Suprapubic skin (tissue), 4 donors: ENCODE results near the gene NEURL1. TPM values are rescaled to one million over a fixed set of nuclear protein-coding genes. Genes with fewer than 3 reads are reported as not detected.
"Not testable (repeated sequence)": the region's sequence is repeated elsewhere in the genome, so short reads cannot be mapped to it uniquely, and the experiment has no call there.

Experiments
- DNase-seq, 2 donors: peaks; one replicate each; pipeline ENCODE4 v3.0.0-alpha.2; 2019; ENCODE audit warnings: low spot score in 2 of 2
- H3K27ac ChIP-seq: fragments of 200-600 bp; sonication (generic); one replicate; pipeline ENCODE4 v1.5.1; 2019
- H3K27me3 ChIP-seq: fragments of 200-600 bp; sonication (generic); one replicate; pipeline ENCODE4 v1.5.1; 2019
- H3K36me3 ChIP-seq: fragments of 200-600 bp; sonication (generic); one replicate; pipeline ENCODE4 v1.5.1; 2019
- H3K4me1 ChIP-seq: fragments of 200-600 bp; sonication (generic); one replicate; pipeline ENCODE4 v1.5.1; 2019
- H3K4me3 ChIP-seq: fragments of 200-600 bp; sonication (generic); one replicate; pipeline ENCODE4 v1.5.1; 2019; ENCODE audit warnings: mild to moderate bottlenecking
- H3K9me3 ChIP-seq: fragments of 200-600 bp; sonication (generic); one replicate; pipeline ENCODE4 v1.5.1; 2019
- EP300 ChIP-seq: sonication (generic); formaldehyde crosslinking; IDR thresholded peaks from one replicate; pipeline ENCODE4 v1.6.1; 2017; ENCODE audit warnings: antibody characterized with exemption
- POLR2A ChIP-seq, 2 donors: fragments of 450-650 bp; IDR thresholded peaks; one replicate each; pipeline ENCODE4 v1.6.1; 2017; ENCODE audit warnings: antibody characterized with exemption in 2 of 2, mild to moderate bottlenecking in 2 of 2, moderate library complexity in 2 of 2
- POLR2AphosphoS5 ChIP-seq, 3 donors: sonication (generic); formaldehyde crosslinking; IDR thresholded peaks; one replicate each; pipeline ENCODE4 v1.6.1; 2017; ENCODE audit warnings: antibody characterized with exemption in 3 of 3
- WGBS: methylation state at CpG from one replicate; pipeline ENCODE4 v1.1.5; 2018; 5-methylcytosine and 5-hydroxymethylcytosine counted together
- total RNA-seq, 4 donors: library from RNA; depleted of rRNA; stranded (reverse); fragments of >200 nt; gene quantifications; one replicate each; pipeline ENCODE4 v1.1.0, GENCODE V29; 2016
- TF ChIP-seq, protein P1 (sequence below), 2 donors: fragments of 200-600 bp in 1 of 2; fragments of 450-650 bp in 1 of 2; sonication (generic) in 1 of 2; IDR thresholded peaks; one replicate each; pipeline ENCODE4 v1.5.1; 2016 to 2019; ENCODE audit warnings: antibody characterized with exemption in 2 of 2, mild to moderate bottlenecking in 1 of 2, moderate library complexity in 1 of 2

Gene NEURL1
- total RNA-seq, 4 donors from 2014 or later = 0.18 to 0.30 TPM; not detected in 2

DNA sequence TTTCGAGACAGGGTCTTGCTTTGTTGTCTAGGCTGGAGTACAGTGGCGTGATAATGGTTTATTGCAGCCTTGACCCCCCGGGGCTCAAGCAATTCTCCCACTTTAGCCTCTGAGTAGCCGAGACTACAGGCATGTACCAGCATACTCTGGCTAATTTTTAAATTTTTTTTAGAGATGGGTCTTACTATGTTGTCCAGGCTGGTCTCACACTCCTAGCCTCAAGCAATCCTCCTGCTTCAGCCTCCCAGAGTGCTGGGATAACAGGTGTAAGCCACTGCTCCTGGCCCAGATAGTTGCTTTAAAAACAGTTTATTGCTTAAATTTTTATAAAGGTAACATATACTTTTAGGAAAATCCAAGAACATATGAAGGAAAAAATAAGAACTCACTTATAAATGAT, 26.3 kb downstream of the NEURL1 start:
- Histone ChIP-seq H3K4me1 (no peaks in the 10 kb centered on the region), H3K9me3 (no peaks in the 10 kb centered on the region), H3K36me3 (no peaks in the 10 kb centered on the region), H3K27ac (no peak overlapping the region), H3K27me3 (no peaks in the 10 kb centered on the region), H3K4me3 (no peak overlapping the region)
- 93% methylated on average over 4 of the region's 4 CpGs for WGBS
- TF ChIP-seq, protein P1, sequence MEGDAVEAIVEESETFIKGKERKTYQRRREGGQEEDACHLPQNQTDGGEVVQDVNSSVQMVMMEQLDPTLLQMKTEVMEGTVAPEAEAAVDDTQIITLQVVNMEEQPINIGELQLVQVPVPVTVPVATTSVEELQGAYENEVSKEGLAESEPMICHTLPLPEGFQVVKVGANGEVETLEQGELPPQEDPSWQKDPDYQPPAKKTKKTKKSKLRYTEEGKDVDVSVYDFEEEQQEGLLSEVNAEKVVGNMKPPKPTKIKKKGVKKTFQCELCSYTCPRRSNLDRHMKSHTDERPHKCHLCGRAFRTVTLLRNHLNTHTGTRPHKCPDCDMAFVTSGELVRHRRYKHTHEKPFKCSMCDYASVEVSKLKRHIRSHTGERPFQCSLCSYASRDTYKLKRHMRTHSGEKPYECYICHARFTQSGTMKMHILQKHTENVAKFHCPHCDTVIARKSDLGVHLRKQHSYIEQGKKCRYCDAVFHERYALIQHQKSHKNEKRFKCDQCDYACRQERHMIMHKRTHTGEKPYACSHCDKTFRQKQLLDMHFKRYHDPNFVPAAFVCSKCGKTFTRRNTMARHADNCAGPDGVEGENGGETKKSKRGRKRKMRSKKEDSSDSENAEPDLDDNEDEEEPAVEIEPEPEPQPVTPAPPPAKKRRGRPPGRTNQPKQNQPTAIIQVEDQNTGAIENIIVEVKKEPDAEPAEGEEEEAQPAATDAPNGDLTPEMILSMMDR (IDR thresholded peaks at IDR 0.05) = no peak
- TF ChIP-seq EP300 = no peak
- TF ChIP-seq POLR2A (IDR thresholded peaks at IDR 0.05) = no peak
- TF ChIP-seq POLR2AphosphoS5 (IDR thresholded peaks at IDR 0.05) = no peak
- peak; percentile 7 to 23 for DNase-seq

DNA sequence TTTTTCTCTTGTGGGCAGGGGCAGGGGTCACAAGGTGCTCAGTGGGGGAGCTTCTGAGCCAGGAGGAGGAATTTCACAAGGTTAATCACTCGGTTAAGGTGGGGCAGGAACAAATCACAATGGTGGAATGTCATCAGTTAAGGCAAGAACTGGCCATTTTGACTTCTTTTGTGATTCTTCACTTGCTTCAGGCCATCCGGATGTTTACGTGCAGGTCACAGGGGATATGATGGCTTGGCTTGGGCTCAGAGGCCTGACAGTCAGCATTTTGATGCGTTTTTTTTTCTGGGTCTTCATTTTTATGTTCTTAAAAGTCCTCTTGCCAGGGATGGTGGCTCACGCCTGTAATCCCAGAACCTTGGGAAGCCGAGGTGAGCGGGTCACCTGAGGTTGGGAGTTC, 28.5 kb downstream of the NEURL1 start:
- DNase-seq = peak; percentile 17 to 18
- not testable (repeated sequence) for H3K4me1 ChIP-seq, H3K27ac ChIP-seq, H3K27me3 ChIP-seq, H3K36me3 ChIP-seq, H3K4me3 ChIP-seq, H3K9me3 ChIP-seq
- WGBS = 90% methylated on average over 7 of the region's 7 CpGs

DNA sequence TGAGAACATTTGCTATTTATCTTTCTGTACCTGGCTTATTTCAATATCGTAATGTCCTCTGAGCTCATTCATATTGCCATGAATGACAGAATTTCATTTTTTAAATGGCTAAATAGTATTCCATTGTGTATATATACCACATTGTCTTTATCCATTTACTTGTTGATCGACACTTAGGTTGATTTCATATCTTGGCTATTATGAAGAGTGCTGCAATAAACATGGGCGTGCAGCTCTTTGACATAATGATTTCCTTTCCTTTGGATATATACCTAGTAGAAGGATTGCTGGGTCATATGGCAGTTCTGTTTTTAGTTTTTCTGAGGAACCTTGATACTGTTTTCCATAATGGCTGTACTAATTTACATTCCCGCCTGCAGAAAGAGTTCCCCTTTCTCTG, 30.2 kb downstream of the NEURL1 start:
- TF ChIP-seq POLR2A (IDR thresholded peaks at IDR 0.05) (no peak), EP300 (no peak), POLR2AphosphoS5 (IDR thresholded peaks at IDR 0.05) (no peak)
- TF ChIP-seq, protein P1 (IDR thresholded peaks at IDR 0.05) = no peak
- H3K27me3 ChIP-seq = no peaks in the 10 kb centered on the region
- H3K4me1 ChIP-seq = no peaks in the 10 kb centered on the region
- no peak for DNase-seq
- H3K27ac ChIP-seq = no peak overlapping the region
- H3K4me3 ChIP-seq = no peak overlapping the region
- H3K9me3 ChIP-seq = no peaks in the 10 kb centered on the region
- H3K36me3 ChIP-seq = no peaks in the 10 kb centered on the region
- 91% methylated on average over 4 of the region's 4 CpGs for WGBS

DNA sequence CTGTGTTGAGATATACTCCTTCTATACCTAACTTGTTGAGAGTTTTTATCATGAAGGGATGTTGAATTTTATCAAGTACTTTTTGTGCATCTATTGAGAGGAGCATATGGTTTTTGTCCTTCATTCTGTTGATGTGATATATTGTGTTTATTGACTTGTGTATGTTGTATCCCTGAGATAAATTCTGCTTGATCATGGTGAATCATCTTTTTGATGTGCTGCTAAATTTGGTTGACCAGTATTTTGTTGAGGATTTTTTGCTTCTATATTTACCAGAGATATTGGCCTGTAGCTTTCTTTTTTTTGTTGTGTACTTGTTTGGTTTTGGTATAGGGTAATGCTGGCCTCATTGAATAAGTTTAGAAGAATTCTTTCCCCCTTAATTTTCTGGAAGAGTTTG, 32.4 kb downstream of the NEURL1 start:
- H3K27me3 ChIP-seq = no peaks in the 10 kb centered on the region
- no peak overlapping the region for H3K4me3 ChIP-seq
- no peaks in the 10 kb centered on the region for H3K4me1 ChIP-seq
- no peaks in the 10 kb centered on the region for H3K36me3 ChIP-seq
- no peak for DNase-seq
- no peaks in the 10 kb centered on the region for H3K9me3 ChIP-seq
- TF ChIP-seq, protein P1 (IDR thresholded peaks at IDR 0.05) = no peak
- TF ChIP-seq POLR2A (IDR thresholded peaks at IDR 0.05) (no peak), POLR2AphosphoS5 (IDR thresholded peaks at IDR 0.05) (no peak)
- H3K27ac ChIP-seq = no peak overlapping the region

DNA sequence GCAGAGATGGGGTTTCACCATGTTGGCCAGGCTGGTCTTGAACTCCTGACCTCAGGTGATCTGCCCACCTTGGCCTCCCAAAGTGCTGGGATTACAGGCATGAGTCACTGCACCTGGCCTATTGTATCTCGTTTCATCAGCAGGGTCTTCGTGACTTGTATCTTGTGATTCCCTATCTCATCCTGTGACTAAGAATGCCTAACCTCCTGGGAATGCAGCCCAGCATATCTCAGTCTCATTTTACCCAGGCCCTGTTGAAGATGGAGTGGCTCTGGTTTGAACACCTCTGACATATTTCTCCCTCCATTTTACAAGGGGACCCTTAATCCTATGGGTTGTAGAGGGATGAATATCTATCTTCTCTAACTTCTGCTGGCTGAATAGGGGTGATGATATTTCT, 34.0 kb downstream of the NEURL1 start:
- H3K4me1 ChIP-seq, H3K9me3 ChIP-seq, DNase-seq, H3K27ac ChIP-seq, H3K36me3 ChIP-seq, H3K27me3 ChIP-seq, H3K4me3 ChIP-seq: not testable (repeated sequence)
- WGBS = 58% methylated on average over 2 of the region's 2 CpGs

DNA sequence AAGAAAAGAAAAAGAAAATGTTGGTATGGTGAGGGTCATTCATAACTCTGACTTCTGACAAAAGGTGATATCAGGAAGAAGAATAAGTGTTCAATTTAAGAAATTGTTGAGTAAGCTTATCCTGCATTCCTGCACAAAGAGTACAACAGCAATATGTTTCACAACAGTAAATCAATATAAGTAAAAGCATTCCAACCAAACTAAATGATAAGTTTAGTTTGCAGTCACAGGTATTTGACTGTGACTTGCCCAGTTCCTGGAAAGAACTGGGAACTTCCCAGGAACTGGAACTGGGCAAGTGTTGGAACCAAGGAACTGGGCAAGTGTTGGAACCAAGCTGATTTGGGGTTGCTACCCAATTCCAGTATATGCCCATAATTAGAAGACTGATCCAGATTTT, 35.0 kb downstream of the NEURL1 start:
- Histone ChIP-seq H3K27ac (no peak overlapping the region), H3K36me3 (no peaks in the 10 kb centered on the region), H3K4me3 (no peak overlapping the region), H3K27me3 (no peaks in the 10 kb centered on the region), H3K4me1 (no peaks in the 10 kb centered on the region), H3K9me3 (no peaks in the 10 kb centered on the region)
- DNase-seq = no peak
- TF ChIP-seq, protein P1 (IDR thresholded peaks at IDR 0.05) = no peak
- TF ChIP-seq EP300 (no peak), POLR2A (IDR thresholded peaks at IDR 0.05) (no peak)
